ENCODE data around the gene PTPRK.

- TF ChIP-seq REST (IDR thresholded peaks at IDR 0.05; ENCODE audit: unreplicated experiment), result no peak
- TF ChIP-seq POLR2AphosphoS5 (IDR thresholded peaks at IDR 0.05; ENCODE audit: low read depth), result no peak
- TF ChIP-seq CTCF (conservative IDR thresholded peaks at IDR 0.05; ENCODE audit: low read depth in 2 of 2), result no peak
- TF ChIP-seq JUNB (IDR thresholded peaks at IDR 0.05; ENCODE audit: unreplicated experiment), result no peak
Measured at GRCh38 chr6:128558924-128559323, 38.5 kb upstream of the PTPRK start.
